Measurements from ENCODE around the gene SLC29A3. TPM values are rescaled to one million over a fixed set of nuclear protein-coding genes. Genes with fewer than 3 reads are reported as not detected.

The SLC29A3 gene
- total RNA-seq, 1 donor from 2014 or later: 2.0 TPM

DNA sequence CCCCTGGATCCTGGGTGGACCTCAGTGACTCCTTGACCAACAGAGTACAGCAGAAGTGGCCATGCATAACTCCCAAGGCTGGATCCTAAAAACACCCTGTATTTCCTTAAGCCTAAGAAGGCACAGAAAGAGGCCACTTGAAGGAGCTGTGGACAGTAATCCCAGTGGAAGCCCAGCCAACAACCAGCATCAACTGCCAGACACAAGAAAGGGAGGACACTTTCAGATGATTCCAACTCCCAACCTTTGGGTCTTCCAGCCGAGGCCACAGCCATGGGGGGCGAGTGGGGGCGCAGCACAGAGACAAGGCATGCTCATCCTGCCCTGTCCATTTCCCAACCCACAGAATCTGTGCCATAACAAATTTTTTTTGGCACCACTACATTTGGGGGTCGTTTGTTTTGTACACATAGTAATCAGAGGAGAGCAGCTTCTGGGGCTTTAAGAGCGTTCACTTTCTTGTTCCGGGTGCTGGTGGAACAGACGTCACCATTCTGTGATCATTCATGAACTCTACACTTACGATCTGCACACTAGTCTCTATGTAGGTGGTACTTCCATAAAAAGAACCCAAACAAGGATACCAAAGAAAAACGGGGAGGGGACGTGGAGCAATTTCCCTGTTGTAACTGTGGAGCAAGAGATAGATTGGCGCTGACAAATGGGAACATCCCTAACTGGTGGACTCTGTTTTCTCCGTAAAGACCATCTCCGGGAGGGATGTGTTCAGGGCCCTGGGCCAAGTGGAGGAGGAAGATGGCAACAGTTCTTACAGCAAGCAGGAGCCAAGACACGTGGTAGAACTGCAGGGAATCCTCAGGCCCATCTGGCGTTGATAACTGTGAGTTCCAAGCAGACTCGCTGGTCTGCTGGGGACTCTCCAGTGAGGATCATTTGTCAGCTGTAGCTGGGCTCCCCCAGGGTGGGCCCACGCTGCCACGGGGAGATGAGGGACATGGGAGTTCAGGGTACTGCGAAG is 6.0 kb upstream of the SLC29A3 start:
- ATAC-seq (peak; percentile 78), DNase-seq (peak; percentile 67)
- intact Hi-C loops (cut with micrococcal nuclease): no loop called here

DNA sequence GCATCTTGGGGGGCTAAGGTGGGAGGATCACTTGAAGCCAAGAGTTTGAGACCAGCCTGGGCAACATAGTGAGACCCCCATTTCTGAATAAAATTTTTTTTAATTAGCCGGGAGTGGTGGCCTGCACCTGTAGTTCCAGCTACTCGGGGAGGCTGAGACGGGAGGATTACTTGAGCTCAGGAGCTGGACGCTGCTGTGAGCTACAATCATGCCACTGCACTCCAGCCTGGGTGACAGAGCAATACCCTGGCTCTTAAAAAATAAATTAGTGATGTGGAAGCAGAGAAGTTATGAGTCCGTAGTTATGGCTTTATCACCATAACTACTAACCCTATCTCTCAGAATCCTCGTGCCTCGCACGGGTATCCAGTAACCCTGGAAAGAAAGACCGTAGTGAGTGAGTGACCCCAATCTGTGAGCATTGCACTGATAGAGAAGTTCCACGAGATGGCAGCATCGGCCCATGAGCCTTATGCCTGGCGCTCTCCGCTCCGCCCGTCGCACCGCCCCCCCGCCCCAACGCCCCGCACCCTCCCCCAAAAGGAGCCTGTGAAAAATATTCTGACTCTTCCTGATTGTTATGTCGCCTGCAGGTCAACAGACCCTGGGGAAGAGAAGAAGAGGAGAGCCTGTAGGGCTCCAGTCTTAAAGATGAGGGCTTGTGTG is 4.9 kb upstream of the SLC29A3 start:
- intact Hi-C loops (cut with micrococcal nuclease): no loop called here
- peak; percentile 63 for DNase-seq
- peak; percentile 72 for ATAC-seq

DNA sequence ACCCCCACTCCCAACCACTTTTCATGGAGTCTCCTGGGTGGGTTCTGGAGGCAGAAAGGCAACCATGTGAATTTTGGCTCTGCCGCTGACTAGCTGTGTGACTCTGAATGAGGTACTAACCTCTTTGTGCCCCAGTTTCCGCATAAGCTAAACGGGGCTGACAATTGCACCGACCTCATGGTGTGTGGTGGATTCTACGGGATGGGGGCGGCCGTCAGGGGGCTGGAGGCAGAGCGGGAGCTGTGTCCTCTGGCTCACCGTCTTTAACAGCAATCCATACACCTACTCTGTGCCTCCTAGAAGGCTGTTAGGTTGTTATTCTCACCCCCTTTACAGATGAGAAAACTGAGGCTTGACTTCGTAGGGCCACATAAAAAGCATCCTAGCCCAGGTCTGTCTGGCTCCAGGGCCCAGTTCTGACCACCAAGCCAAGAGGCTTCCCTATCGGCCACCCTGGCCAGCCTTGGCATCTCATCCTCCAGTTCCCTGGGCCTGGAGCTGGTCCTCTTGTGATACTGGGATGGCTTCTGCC is 4.3 kb upstream of the SLC29A3 start:
- intact Hi-C loops (cut with micrococcal nuclease): no loop called here
- DNase-seq (no peak), ATAC-seq (no peak)

DNA sequence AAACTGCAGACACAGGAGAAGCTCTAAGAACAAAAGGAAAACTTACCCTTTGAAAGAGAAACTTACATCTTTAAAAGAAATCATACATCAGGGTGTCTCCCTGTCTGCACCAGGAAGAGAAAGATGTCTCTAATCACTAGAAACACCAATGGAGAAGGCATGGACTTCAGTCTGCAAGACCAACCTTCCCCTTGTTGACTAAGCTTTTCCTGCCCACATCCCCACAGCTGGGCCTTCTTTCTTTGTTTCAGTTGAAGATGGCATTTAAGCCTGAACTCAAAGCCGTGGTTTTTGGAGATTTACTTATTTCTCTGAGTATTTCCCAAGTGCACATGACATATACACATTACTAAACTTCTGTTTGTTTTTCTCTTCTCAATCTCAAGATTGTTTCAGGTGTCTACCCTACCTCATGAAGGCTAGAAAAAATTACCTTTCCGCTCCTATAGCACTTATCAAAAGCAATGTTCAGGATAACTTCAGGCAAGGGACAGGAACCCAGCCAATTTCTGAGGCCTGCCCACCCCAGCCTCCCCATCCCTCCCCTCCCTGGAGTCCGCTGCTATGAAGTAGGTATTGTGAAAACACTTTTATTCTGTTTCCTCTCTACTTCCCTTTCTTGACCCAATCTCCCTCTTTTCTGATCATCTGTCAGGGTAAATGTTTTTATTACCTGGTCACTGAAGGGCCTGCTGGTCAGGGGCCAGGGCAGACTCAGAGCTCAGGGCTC is 2.8 kb upstream of the SLC29A3 start:
- intact Hi-C loops (cut with micrococcal nuclease): no loop called here
- no peak for DNase-seq
- no peak for ATAC-seq

DNA sequence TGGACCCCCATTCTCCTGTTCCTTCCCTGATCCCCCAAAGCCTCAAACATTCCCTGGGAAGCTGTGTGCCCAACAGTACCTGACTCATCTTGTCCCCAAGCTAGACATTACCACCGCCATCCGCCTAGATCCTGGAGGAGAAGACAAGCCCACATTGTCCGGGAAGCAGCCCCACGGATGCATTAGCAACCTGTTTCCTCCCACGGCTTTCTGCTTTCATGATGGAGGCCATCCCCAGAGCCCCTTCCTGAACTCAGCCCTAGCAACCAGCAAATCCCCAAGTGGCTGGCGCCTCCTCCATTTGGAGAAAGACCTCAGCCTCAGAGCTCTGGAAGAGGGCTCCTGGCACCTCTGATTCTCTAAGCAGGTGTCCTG is 2.3 kb upstream of the SLC29A3 start:
- ATAC-seq: no peak
- intact Hi-C loops (cut with micrococcal nuclease): no loop called here
- DNase-seq: no peak

DNA sequence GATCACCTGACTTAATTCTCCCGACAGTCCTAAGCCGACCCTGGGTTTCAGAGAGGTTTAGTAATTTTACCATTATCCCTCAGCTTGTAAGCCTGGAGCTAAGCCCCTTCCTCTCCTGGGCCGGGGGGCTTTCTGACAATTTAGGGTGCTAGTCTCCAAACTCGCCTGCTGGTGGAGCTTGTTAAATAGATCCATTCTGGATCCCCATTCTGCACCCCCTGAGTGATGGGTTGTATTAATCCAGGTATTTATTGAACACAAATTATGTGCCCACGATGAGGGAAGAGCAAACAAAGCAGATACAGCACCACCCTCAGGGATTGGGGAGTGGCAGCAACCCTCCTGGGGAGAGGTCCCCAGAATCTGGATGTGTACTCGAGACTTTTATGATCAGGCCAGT is 1.3 kb upstream of the SLC29A3 start:
- DNase-seq: no peak
- intact Hi-C loops (cut with micrococcal nuclease): no loop called here
- ATAC-seq: no peak

DNA sequence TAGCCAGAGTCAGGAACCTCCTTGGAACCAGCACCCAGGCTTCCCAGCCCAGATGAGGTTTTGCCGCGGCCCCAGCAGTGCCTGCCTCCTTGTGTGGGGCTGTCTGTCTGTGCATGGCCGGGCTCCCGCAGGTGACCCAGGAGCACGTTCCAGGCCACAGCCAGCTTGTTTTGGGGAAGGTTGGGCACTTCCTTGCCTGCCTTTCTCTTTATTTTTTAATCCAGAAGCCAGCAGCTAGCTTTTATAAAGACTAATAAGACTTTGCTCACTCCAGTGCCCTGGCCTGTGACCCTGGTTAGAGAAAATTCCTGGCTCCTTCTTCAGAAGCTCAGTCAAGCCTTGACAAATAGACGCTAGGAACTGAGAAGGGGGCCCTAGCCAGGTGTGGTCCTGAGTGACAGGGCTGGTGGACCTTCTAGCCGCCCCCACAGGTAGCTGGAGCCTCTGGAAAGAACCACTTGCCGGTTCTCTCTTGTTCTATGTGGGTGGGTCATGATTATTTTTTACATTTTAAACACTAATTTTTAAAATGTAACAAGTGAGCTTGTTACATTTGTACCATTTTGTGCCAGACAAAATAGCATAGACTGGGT is 837 bp downstream of the SLC29A3 start:
- ATAC-seq (no peak), DNase-seq (no peak)
- intact Hi-C loops (cut with micrococcal nuclease): no loop called here

DNA sequence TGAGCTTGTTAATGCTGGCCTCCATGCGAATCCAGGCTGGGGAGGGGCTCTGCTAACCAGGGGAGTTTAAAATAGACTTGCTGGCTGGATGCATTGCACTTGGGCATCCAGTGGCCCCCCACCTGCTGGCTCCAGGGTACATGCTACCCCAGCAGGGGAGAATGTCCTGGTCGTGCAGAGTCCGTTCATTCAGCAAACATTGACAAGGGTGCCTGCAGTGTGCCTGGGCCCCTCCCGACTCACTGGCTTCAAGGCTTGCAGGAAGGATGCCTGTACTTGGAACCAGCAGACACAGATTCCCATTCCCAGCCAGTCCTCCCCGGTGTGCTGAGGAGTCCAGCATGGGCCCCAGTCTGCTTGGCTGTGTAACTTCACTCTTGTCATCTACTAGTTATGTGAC is 1.5 kb downstream of the SLC29A3 start:
- no peak for DNase-seq
- ATAC-seq: no peak
- intact Hi-C loops (cut with micrococcal nuclease): no loop called here

DNA sequence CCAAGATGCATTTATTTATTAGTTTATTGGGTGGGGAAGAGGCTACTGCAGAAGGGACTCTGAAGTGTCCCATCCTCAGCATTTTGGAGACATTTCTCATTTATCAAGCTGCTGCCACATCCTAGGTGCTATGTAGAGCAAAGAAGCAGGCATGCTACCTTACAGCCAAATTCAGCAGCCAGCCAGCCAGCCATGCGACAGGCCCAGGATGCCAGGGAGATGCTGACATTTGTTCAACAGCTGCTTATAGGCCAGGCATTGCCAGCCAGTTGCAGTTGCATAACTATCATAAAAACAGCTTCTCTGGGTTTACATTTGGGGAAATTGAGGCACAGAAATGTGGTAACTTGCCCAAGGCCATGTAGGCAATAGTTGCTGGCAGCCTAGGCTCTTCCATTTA is 2.3 kb downstream of the SLC29A3 start:
- DNase-seq (no peak), ATAC-seq (no peak)
- intact Hi-C loops (cut with micrococcal nuclease): no loop called here

DNA sequence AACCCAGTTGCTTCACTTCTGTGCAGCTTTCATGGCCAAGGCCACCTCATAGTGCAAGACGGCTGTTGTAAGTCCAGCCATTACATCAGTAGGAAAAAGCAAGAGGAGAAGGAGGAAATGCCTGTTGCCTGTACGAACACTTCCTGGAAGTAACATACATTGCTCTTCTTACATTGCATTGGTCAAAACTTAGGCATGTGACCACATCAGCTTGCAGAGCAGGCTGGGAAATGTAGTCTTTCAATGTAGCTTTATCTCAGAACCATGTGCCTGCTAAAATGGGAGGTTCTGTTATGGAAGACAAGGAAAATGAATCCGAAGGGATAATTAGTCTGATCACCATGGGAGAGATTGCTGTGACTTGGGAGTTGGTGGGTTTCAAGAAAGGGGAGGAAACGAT is 4.3 kb downstream of the SLC29A3 start:
- intact Hi-C loops (cut with micrococcal nuclease): no loop called here
- ATAC-seq (no peak), DNase-seq (no peak)

DNA sequence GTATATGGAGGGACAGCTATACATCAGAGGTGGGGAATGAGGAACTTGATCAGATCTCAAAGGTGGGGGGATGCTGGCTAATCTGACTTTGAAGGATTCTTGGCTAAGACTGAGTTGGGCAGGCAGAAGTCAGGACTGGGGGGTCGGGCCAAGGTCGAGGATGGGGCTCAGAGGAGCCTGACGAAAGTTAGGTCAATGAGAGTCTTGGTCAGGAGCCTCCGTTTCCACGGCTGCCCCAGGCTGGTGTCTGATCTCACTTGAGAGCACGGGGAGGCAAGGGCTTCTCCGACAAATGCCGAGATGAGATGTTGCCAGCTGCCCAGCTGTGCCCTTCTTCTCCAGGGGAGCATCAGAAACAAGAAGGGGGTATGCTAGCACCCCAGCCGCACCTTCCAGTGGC is 5.7 kb downstream of the SLC29A3 start:
- ATAC-seq (no peak), DNase-seq (no peak)
- intact Hi-C loops (cut with micrococcal nuclease): no loop called here

DNA sequence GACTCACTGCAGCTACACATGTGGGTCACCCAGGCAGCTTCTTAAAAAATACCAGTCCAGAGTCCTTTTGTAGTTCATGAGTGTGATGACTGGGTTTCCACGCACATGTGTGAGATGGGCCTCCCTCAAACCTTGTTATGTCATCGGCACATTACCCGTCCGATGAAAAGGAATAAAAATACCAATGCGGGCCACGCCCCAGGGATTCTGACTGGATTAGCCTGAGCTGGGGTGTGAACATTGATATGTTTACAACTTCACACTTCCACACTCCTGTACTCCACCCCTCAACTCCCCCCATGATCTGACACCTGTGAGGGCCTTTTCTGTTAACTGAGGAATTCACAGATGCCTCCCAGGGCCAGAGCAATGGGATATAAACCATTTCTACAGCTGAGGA is 6.2 kb downstream of the SLC29A3 start:
- ATAC-seq (no peak), DNase-seq (no peak)
- intact Hi-C loops (cut with micrococcal nuclease): no loop called here

DNA sequence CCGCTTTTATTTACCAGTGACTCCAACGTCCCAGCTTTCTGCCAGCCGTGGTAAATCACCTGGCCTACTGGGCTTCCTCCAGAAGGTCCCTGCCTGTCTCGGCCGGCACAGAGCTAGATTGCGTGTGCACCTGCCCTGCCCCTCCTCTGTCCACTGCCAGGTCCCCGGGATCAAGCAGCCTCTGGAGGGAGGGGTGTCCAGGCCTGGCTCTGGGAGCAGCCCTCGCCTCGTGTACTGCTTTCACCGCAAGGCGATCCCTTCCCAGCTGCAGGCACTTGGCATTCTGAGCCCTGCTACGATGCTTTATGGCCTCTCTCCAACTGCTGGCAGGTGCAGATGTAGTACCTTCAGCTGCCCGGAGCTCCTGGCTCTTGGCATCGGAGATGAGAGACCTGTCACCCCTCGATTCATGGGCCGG is 7.4 kb downstream of the SLC29A3 start:
- intact Hi-C loops (cut with micrococcal nuclease): no loop called here
- no peak for ATAC-seq

DNA sequence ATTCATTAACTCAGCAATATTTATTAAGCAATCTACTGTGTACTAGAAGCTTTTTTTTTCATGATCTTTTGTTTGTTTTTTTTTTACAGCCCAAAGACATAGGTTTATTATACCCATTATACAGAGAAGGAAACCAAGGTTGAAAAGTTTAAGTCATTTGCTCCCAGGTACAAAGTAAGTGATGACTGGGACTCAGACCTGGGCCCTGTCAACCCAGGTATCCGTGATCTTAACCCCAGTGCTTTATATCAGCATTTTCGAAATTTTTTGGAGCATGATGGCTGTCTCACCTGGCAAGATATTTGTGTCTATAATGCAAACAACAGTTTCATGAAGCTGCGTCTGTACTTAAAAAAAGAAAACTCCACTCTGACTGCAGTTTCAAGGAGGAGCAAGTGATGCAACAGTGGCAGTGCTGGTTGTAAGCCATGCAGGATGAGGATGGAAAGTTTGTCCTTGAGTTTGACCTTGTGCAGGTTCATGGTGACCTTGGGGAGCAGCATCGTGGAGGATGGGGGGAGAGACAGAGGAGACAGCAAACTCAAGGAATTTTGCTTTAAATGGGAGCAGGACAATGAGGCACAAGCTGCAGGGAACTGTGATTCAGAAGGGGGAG is 11.8 kb downstream of the SLC29A3 start:
- intact Hi-C loops (cut with micrococcal nuclease): no loop called here
- DNase-seq (no peak), ATAC-seq (no peak)

More for the DNA sequence above, 7.4 kb downstream of the SLC29A3 start:
- DNase-seq: no peak

DNA sequence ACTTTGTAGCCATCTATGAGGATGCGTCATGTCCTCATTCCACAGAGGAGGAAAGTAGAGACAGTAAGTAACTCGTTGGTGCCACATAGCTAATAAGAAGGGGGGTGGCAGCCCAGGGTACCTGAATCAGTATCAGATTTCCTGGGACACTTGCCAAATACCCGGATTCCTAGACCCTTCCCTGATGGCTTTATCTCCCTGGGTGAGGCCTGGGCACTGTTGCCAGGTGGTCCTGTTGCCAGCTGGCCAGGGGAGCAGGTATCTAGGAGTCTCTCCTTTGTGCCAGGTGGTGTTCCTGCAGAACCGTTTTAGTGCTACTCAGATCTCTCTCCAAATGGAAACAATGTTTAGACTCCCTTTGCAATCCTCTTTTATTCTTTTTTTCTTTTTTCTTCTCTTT is 12.7 kb downstream of the SLC29A3 start:
- ATAC-seq (no peak), DNase-seq (no peak)
- intact Hi-C loops (cut with micrococcal nuclease): no loop called here

DNA sequence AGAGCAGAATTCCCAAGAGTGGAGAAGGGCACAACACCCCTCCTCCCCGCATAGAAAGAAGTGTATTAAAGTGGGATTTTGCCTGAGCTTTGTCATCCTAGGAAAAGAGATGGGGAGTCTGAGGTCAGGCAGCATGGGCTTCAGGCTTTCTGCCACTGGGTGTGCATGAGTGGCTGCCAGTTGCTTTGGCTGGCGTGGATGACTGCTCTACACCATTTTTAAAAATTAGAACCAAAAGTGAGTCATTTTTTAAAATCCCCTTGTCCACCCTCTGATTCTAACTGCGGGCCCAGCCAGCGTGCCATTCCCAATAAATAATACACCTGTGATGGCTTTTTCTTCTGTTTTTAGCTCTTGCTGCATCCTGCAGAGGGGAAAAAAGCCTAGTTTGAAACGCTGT is 13.4 kb downstream of the SLC29A3 start:
- DNase-seq (no peak), ATAC-seq (no peak)
- intact Hi-C loops (cut with micrococcal nuclease): no loop called here

DNA sequence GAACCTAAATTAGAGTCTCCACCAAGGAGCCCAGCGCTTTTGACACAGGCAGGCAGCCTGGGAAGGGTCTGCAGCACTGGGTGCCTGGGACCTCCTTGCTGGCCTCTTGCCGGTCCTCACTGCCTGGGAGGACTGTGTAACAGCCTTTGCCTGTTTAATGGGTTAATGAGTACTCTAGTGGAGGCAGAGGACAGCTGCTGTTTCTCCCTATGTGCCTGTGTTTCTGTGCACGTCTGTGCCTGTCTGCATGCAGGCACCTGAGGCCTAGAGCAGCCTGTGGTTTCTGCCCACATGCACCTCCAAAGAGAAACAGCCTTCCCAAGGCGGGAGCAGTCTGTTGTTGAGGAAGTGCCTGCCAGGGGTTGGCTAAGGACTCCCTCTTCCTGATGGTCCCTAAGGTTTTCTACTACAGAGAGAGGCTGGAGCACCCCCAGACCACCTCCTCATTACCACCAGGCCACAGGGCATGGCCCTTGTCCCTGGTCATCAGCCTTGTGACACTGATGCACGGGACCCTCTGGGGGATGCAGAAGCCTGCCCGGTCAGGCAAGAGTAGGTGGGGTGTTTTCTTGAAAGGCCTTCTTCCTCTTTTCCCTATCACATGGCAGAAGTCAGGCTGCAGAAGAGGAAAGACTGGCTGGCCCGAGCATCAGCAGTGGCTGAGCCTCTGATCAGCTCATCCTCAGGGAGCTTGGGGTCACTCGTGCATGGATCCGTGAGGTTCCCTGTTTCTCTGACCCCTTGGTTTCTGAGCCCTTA is 14.2 kb downstream of the SLC29A3 start:
- intact Hi-C loops (cut with micrococcal nuclease): no loop called here
- peak; percentile 41 for ATAC-seq
- peak; percentile 48 for DNase-seq

DNA sequence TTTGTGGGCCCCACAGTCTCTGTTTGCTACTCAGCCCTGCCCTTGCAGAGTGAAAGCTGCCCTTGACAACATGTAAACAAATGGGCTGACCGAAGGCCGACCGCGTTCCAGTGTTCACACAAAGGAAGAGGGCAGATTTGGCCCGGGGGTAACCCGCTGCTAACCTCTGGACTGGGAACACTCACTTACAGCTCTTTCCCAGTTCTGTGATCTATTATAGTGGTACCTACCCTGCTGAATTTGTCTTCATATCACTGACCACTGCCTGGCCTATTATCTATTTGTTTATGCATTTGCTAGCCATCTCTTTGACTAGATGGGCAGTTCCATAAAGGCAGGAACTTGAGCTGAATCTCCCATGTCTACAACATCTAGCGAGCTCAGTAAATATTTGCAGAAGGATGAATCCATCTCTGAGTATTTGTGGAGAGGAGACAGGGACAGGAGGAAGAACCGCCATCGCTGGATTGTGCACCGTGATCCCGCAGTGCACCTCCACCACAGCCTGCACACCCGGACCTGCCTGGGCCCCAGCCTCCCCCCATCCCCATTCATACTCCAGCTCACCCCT is 15.2 kb downstream of the SLC29A3 start:
- DNase-seq (no peak), ATAC-seq (no peak)
- intact Hi-C loops (cut with micrococcal nuclease): no loop called here

Measured in left ventricle myocardium superior (tissue), 1 donor.